ENCODE measurements around the gene KHSRP.

GRCh38 chr19:6394831-6395230 lies 29.8 kb downstream of the KHSRP start:
- TF ChIP-seq EZH2 (IDR thresholded peaks at IDR 0.05; ENCODE audit: borderline replicate concordance, low read length) = no peak
- no peak for TF ChIP-seq CTCF (IDR thresholded peaks at IDR 0.05; ENCODE audit: low read length)
